ENCODE measurements around the gene THAP3. TPM values are rescaled to one million over a fixed set of nuclear protein-coding genes. Genes with fewer than 3 reads are reported as not detected.

THAP3 gene
- total and polyA plus RNA-seq, 9 of the 15 experiments (the other 6 are each of a cell fraction or from before 2014, with no cell fraction given), result 1.9 to 31.2 (median 18.2) TPM

- TF ChIP-seq CHD7 (IDR thresholded peaks at IDR 0.05; ENCODE audit: low read depth, low read length), result no peak
- no peak for TF ChIP-seq ZNF561 (CRISPR knock-in tag; conservative IDR thresholded peaks at IDR 0.05)
- TF ChIP-seq RBFOX2 (IDR thresholded peaks at IDR 0.05; ENCODE audit: low read depth, low read length), result no peak
- no peak for TF ChIP-seq DACH1 (IDR thresholded peaks at IDR 0.05; ENCODE audit: partially characterized antibody)
- TF ChIP-seq ETV1 (tag; conservative IDR thresholded peaks at IDR 0.05; ENCODE audit: low read depth), result no peak
- peak in 2 of 3 experiments; percentile 5 to 21; a peak in 1 of 6 replicates for TF ChIP-seq CTCF (IDR thresholded peaks at IDR 0.05 in 2 of 3, conservative IDR thresholded peaks at IDR 0.05 in 1 of 3; ENCODE audit: insufficient read depth in 2 of 3, low read depth in 1 of 3, low read length in 3 of 3)
- TF ChIP-seq KAT7 (CRISPR knock-in tag; IDR thresholded peaks at IDR 0.05; ENCODE audit: borderline replicate concordance), result no peak; the same call in 1 of the 2 replicates
- TF ChIP-seq TRIM25 (IDR thresholded peaks at IDR 0.05; ENCODE audit: borderline replicate concordance), result no peak
- no peak for TF ChIP-seq SAFB2 (IDR thresholded peaks at IDR 0.05; ENCODE audit: borderline replicate concordance, low read depth, low read length, severe bottlenecking)
- TF ChIP-seq LEF1 (IDR thresholded peaks at IDR 0.05), result no peak
Observed at GRCh38 chr1:6601923-6602668, 22.6 kb upstream of the THAP3 start (continued).

All from K562 (cell line).